GM19372 (cell line): ENCODE data around the gene TRPT1.
A peak's percentile ranks its signal among the peaks of the same experiment; 100 is the strongest.
"Not testable (repeated sequence)": the region's sequence is repeated elsewhere in the genome, so short reads cannot be mapped to it uniquely, and the experiment has no call there.

Experiments used
- ATAC-seq: cut with Tn5 transposase; IDR thresholded peaks from one replicate; pipeline ENCODE4 v1.9.1; 2021; ENCODE audit warnings: mild to moderate bottlenecking, low read depth, moderate library complexity; ENCODE audit not compliant: unreplicated experiment

Gene TRPT1

GRCh38 chr11:64246621-64246870 is 20.6 kb upstream of the TRPT1 start:
- ATAC-seq, result not testable (repeated sequence)

GRCh38 chr11:64245797-64246620 is 20.0 kb upstream of the TRPT1 start:
- no peak for ATAC-seq

- ATAC-seq, result no peak
Observed at GRCh38 chr11:64245401-64245796, 19.4 kb upstream of the TRPT1 start.

GRCh38 chr11:64244966-64245365 is 19.0 kb upstream of the TRPT1 start:
- no peak for ATAC-seq

- ATAC-seq, result no peak
Observed at GRCh38 chr11:64244107-64244506, 18.1 kb upstream of the TRPT1 start.

- no peak for ATAC-seq
Observed at GRCh38 chr11:64243236-64243854, 17.4 kb upstream of the TRPT1 start.

- ATAC-seq, result peak; percentile 2
Observed at GRCh38 chr11:64241491-64242374, 15.7 kb upstream of the TRPT1 start.

GRCh38 chr11:64241241-64241490 is 15.2 kb upstream of the TRPT1 start:
- peak; percentile 74 for ATAC-seq

GRCh38 chr11:64240435-64241240 is 14.7 kb upstream of the TRPT1 start, which contains the start of gene FKBP2:
Gene FKBP2, plus strand, starts transcription at chr11:64241095. Its CDS starts 1,293 bp downstream, at chr11:64242388.
- ATAC-seq, result peak; percentile 54

- ATAC-seq, result peak; percentile 3
Observed at GRCh38 chr11:64239662-64240434, 13.9 kb upstream of the TRPT1 start.

GRCh38 chr11:64238999-64239398 is 13.0 kb upstream of the TRPT1 start:
- ATAC-seq, result no peak

GRCh38 chr11:64238076-64238475 is 12.1 kb upstream of the TRPT1 start:
- ATAC-seq, result no peak

GRCh38 chr11:64237484-64237951 is 11.5 kb upstream of the TRPT1 start:
- no peak for ATAC-seq

- no peak for ATAC-seq
Observed at GRCh38 chr11:64235437-64236161, 9.6 kb upstream of the TRPT1 start.

GRCh38 chr11:64234647-64235379 is 8.8 kb upstream of the TRPT1 start:
- ATAC-seq, result peak; percentile 25

GRCh38 chr11:64233913-64234586 is 8.1 kb upstream of the TRPT1 start, which contains the start of gene VEGFB:
Gene VEGFB, plus strand, starts transcription at chr11:64234584. Its CDS starts 250 bp downstream, at chr11:64234834.
- ATAC-seq, result peak; percentile 37

GRCh38 chr11:64232967-64233315 is 7.0 kb upstream of the TRPT1 start:
- ATAC-seq, result no peak
